DND-41 (cell line): ENCODE results near the gene WDR17.

Source experiments
- ATAC-seq: fragments of 200-7000 bp; cut with Tn5 transposase; 3 replicates; pipeline ENCODE4 v1.9.1; 2021; ENCODE audit warnings: low read depth; ENCODE audit not compliant: insufficient read depth
- DNase-seq: peaks from one replicate; pipeline ENCODE4 v3.0.0-alpha.2; 2020
- H2AFZ ChIP-seq: 2 replicates; pipeline ENCODE4 v1.6.0; 2012; ENCODE audit warnings: low read depth, low read length
- H3K27ac ChIP-seq: 2 replicates; pipeline ENCODE4 v1.5.1; 2012; ENCODE audit warnings: low read length, inconsistent platforms
- H3K27me3 ChIP-seq: fragments of 200-600 bp; sonication (generic); 2 replicates; pipeline ENCODE4 v1.6.0; 2012; ENCODE audit warnings: low read length, mild to moderate bottlenecking, inconsistent platforms; ENCODE audit not compliant: insufficient read depth, poor library complexity
- H3K36me3 ChIP-seq: 2 replicates; pipeline ENCODE4 v1.5.1; 2012; ENCODE audit warnings: low read length, inconsistent platforms; ENCODE audit not compliant: insufficient read depth
- H3K4me1 ChIP-seq: 2 replicates; pipeline ENCODE4 v1.5.1; 2012; ENCODE audit warnings: mild to moderate bottlenecking, low read length; ENCODE audit not compliant: insufficient read depth
- H3K4me2 ChIP-seq: 2 replicates; pipeline ENCODE4 v1.6.0; 2012; ENCODE audit warnings: mild to moderate bottlenecking, moderate library complexity, low read length, inconsistent platforms; ENCODE audit not compliant: insufficient read depth
- H3K4me3 ChIP-seq, 2 experiments: fragments of 200-600 bp in 1 of 2; shearing (Covaris generic) in 1 of 2; 2 replicates each; pipeline ENCODE4 v1.5.1; 2012 to 2016; ENCODE audit warnings: inconsistent platforms in 2 of 2, low read length in 2 of 2, mild to moderate bottlenecking in 2 of 2, low read depth in 1 of 2, moderate library complexity in 1 of 2
- H3K79me2 ChIP-seq: 2 replicates; pipeline ENCODE4 v1.6.0; 2012; ENCODE audit warnings: low read length, inconsistent platforms; ENCODE audit not compliant: insufficient read depth
- H3K9ac ChIP-seq: 2 replicates; pipeline ENCODE4 v1.6.0; 2012; ENCODE audit warnings: low read depth, mild to moderate bottlenecking, inconsistent platforms, low read length, moderate library complexity
- H3K9me3 ChIP-seq: 2 replicates; pipeline ENCODE4 v1.5.1; 2012; ENCODE audit warnings: low read length, moderate library complexity, mild to moderate bottlenecking, inconsistent platforms; ENCODE audit not compliant: insufficient read depth, severe bottlenecking
- H4K20me1 ChIP-seq: 2 replicates; pipeline ENCODE4 v1.6.0; 2012; ENCODE audit warnings: low read length; ENCODE audit not compliant: insufficient read depth
- CTCF ChIP-seq: IDR thresholded peaks from 2 replicates; pipeline ENCODE4 v1.5.1; 2012; ENCODE audit warnings: borderline replicate concordance, low read length, moderate library complexity, mild to moderate bottlenecking; ENCODE audit not compliant: poor library complexity, severe bottlenecking; ENCODE audit errors: extremely low read depth
- EZH2 ChIP-seq: IDR thresholded peaks from 3 replicates; pipeline ENCODE4 v1.6.1; 2012; ENCODE audit warnings: borderline replicate concordance, low read depth, mild to moderate bottlenecking, moderate library complexity, low read length, inconsistent platforms; ENCODE audit not compliant: severe bottlenecking

The WDR17 gene

DNA sequence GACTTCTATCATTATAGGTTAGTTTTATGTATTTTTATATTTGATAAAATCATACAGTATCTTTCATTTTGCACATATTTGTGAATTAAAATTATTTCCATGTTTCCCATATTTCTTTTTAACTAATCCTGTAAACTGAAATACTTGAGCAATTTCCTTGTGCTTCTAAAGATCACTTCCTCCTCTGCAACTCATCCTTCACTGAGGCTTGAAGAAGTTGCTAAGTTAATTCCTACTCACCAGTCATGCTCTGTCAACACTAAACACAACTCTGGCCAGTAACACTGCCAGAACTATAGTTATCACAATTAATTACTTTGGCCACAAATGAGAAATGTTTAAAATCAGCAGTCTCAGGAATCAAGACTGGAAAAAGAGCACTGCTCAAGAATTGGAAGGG is 123.0 kb downstream of the WDR17 start:
- no peaks in the 10 kb centered on the region for H3K4me1 ChIP-seq
- H2AFZ ChIP-seq, result no peak overlapping the region
- H3K79me2 ChIP-seq, result no peaks in the 10 kb centered on the region
- H3K27me3 ChIP-seq, result peaks cover 26% of the 10 kb centered on the region
- H4K20me1 ChIP-seq, result no peaks in the 10 kb centered on the region
- H3K36me3 ChIP-seq, result no peaks in the 10 kb centered on the region
- no peak for TF ChIP-seq CTCF
- no peak overlapping the region for H3K27ac ChIP-seq
- DNase-seq, result no peak
- no peaks in the 10 kb centered on the region for H3K9me3 ChIP-seq
- no peak overlapping the region for H3K9ac ChIP-seq
- no peak overlapping the region for H3K4me2 ChIP-seq
- ATAC-seq, result no peak
- H3K4me3 ChIP-seq, result no peak overlapping the region

GRCh38 chr4:176189891-176190795 is 124.5 kb downstream of the WDR17 start:
- DNase-seq, result no peak
- ATAC-seq, result no peak
- Histone ChIP-seq H3K27me3 (peaks cover 23% of the 10 kb centered on the region), H3K36me3 (no peaks in the 10 kb centered on the region), H3K4me2 (no peak overlapping the region), H3K9me3 (no peaks in the 10 kb centered on the region), H3K27ac (no peak overlapping the region), H3K79me2 (no peaks in the 10 kb centered on the region), H3K9ac (no peak overlapping the region), H2AFZ (no peak overlapping the region), H4K20me1 (no peaks in the 10 kb centered on the region), H3K4me1 (peaks cover 5% of the 10 kb centered on the region), H3K4me3 (no peak overlapping the region)
- TF ChIP-seq CTCF, result no peak
- TF ChIP-seq EZH2, result no peak

DNA sequence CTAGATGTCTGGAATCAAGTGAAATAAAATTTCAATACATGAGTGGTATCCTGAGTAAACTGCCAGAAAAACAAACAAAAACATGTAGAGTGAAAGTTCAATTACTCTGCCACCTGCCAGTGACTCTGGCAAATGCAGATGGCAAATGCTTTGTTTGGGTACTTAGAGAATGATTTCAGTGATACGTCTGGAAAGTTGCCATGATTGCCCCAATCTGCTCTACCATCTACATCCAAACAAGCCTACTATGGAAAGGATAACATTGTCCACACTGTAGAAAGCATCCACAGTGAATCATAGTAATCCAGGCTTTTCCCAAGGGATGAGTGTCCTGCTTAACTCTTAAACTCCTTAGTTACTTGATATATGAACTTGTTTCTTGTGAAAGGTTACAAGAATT is 126.3 kb downstream of the WDR17 start:
- Histone ChIP-seq H3K27me3 (peaks cover 23% of the 10 kb centered on the region), H3K4me2 (no peak overlapping the region), H3K4me3 (no peak overlapping the region), H3K36me3 (no peaks in the 10 kb centered on the region), H3K9me3 (no peaks in the 10 kb centered on the region), H4K20me1 (no peaks in the 10 kb centered on the region), H3K9ac (no peak overlapping the region), H3K79me2 (no peaks in the 10 kb centered on the region), H2AFZ (no peak overlapping the region), H3K27ac (no peak overlapping the region), H3K4me1 (peaks cover 14% of the 10 kb centered on the region)
- TF ChIP-seq CTCF (no peak), EZH2 (no peak)
- DNase-seq (no peak), ATAC-seq (no peak)
